ENCODE results near the gene GALNT15.

The GALNT15 gene

GRCh38 chr3:16233806-16234205 is 59.3 kb downstream of the GALNT15 start:
- no peak for DNase-seq

GRCh38 chr3:16234281-16234680 is 59.8 kb downstream of the GALNT15 start:
- no peak for DNase-seq

- no peak for DNase-seq
These were observed 61.7 kb downstream of the GALNT15 start for GRCh38 chr3:16236030-16236639.

- no peak for DNase-seq
These were observed 62.4 kb downstream of the GALNT15 start for GRCh38 chr3:16236856-16237393.

- no peak for DNase-seq
These were observed 64.7 kb downstream of the GALNT15 start for GRCh38 chr3:16239086-16239770.

GRCh38 chr3:16239780-16240179 is 65.3 kb downstream of the GALNT15 start:
- no peak for DNase-seq

GRCh38 chr3:16240229-16241023 is 65.9 kb downstream of the GALNT15 start:
- peak; percentile 10 for DNase-seq

GRCh38 chr3:16241225-16241624 is 66.7 kb downstream of the GALNT15 start:
- no peak for DNase-seq

- DNase-seq, result no peak
These were observed 67.7 kb downstream of the GALNT15 start for GRCh38 chr3:16242177-16242576.

GRCh38 chr3:16243706-16244490 is 69.4 kb downstream of the GALNT15 start:
- peak; percentile 3 for DNase-seq

- DNase-seq, result no peak
These were observed 71.1 kb downstream of the GALNT15 start for GRCh38 chr3:16245609-16246008.

GRCh38 chr3:16247282-16248061 is 73.0 kb downstream of the GALNT15 start:
- DNase-seq, result peak; percentile 37

GRCh38 chr3:16248556-16248955 is 74.1 kb downstream of the GALNT15 start:
- no peak for DNase-seq

- no peak for DNase-seq
These were observed 74.9 kb downstream of the GALNT15 start for GRCh38 chr3:16249336-16249735.

- no peak for DNase-seq
These were observed 75.4 kb downstream of the GALNT15 start for GRCh38 chr3:16249886-16250285.

- DNase-seq, result no peak
These were observed 77.0 kb downstream of the GALNT15 start for GRCh38 chr3:16251316-16252085.

GRCh38 chr3:16252243-16252978 is 77.9 kb downstream of the GALNT15 start:
- no peak for DNase-seq

- no peak for DNase-seq
These were observed 78.5 kb downstream of the GALNT15 start for GRCh38 chr3:16252988-16253387.

- DNase-seq, result no peak
These were observed 79.1 kb downstream of the GALNT15 start for GRCh38 chr3:16253601-16254000.

GRCh38 chr3:16254916-16255315 is 80.4 kb downstream of the GALNT15 start:
- no peak for DNase-seq

All from NK-92 treated with Interleukin-12 subunit alpha and Interleukin-12 subunit beta, amount 100 ng/mL, for 24 hours (cell line).